ENCODE results near the gene ZXDB. TPM values are rescaled to one million over a fixed set of nuclear protein-coding genes. Genes with fewer than 3 reads are reported as not detected.
A peak's percentile ranks its signal among the peaks of the same experiment; 100 is the strongest.
"Not testable (repeated sequence)": the region's sequence is repeated elsewhere in the genome, so short reads cannot be mapped to it uniquely, and the experiment has no call there.

The ZXDB gene
- polyA plus RNA-seq, 1 donor from 2014 or later: 4.6 TPM

- TF ChIP-seq REST (IDR thresholded peaks at IDR 0.05; ENCODE audit: borderline replicate concordance): no peak
- TF ChIP-seq CTCF (IDR thresholded peaks at IDR 0.05; ENCODE audit: poor library complexity, severe bottlenecking): no peak
- TF ChIP-seq EZH2 (IDR thresholded peaks at IDR 0.05; ENCODE audit: borderline replicate concordance, insufficient read depth, low read length, poor library complexity, severe bottlenecking): no peak
- no peak for TF ChIP-seq RAD21 (conservative IDR thresholded peaks at IDR 0.05)
- no peak for TF ChIP-seq TAF1 (IDR thresholded peaks at IDR 0.05; ENCODE audit: low read depth)
- TF ChIP-seq EP300 (conservative IDR thresholded peaks at IDR 0.05; ENCODE audit: poor library complexity, severe bottlenecking): no peak
- no peak for TF ChIP-seq MXI1 (conservative IDR thresholded peaks at IDR 0.05; ENCODE audit: poor library complexity, severe bottlenecking)
- TF ChIP-seq POLR2AphosphoS5 (IDR thresholded peaks at IDR 0.05): no peak
- no peak for TF ChIP-seq SMC3 (conservative IDR thresholded peaks at IDR 0.05; ENCODE audit: poor library complexity)
- Histone ChIP-seq H3K4me3 (ENCODE audit: low read length) (peak overlapping the region; percentile 59), H3K9me2 (ENCODE audit: insufficient read depth, low read length) (no peaks in the 10 kb centered on the region), H3K79me2 (replicated peaks; ENCODE audit: insufficient read depth, low read length) (peaks cover 13% of the 10 kb centered on the region), H3K9me3 (ENCODE audit: low read length) (no peaks in the 10 kb centered on the region), H3K4me2 (ENCODE audit: low read length) (peak overlapping the region; percentile 35), H3F3A (ENCODE audit: insufficient read depth, low read length, poor library complexity, severe bottlenecking) (no peaks in the 10 kb centered on the region), H3K9ac (ENCODE audit: low read length) (no peak overlapping the region), H2AFZ (ENCODE audit: low read depth, low read length) (no peak overlapping the region), H3K36me3 (ENCODE audit: insufficient read depth, low read length) (no peaks in the 10 kb centered on the region), H3K27ac (ENCODE audit: low read length) (no peak overlapping the region), H4K20me1 (ENCODE audit: insufficient read depth) (no peaks in the 10 kb centered on the region), H3K27me3 (ENCODE audit: insufficient read depth, low read depth, low read length) (no peaks in the 10 kb centered on the region)
Measured at GRCh38 chrX:57596516-57596915, 4.7 kb downstream of the ZXDB start.

GRCh38 chrX:57607295-57608187, 15.7 kb downstream of the ZXDB start:
- Histone ChIP-seq H4K20me1 (ENCODE audit: insufficient read depth) (no peaks in the 10 kb centered on the region), H3F3A (ENCODE audit: insufficient read depth, low read length, poor library complexity, severe bottlenecking) (no peaks in the 10 kb centered on the region), H3K79me2 (replicated peaks; ENCODE audit: insufficient read depth, low read length) (no peaks in the 10 kb centered on the region), H2AFZ (ENCODE audit: low read depth, low read length) (no peak overlapping the region), H3K36me3 (ENCODE audit: insufficient read depth, low read length) (no peaks in the 10 kb centered on the region), H3K9me2 (ENCODE audit: insufficient read depth, low read length) (no peaks in the 10 kb centered on the region), H3K27me3 (ENCODE audit: insufficient read depth, low read depth, low read length) (no peaks in the 10 kb centered on the region), H3K27ac (ENCODE audit: low read length) (no peak overlapping the region), H3K9me3 (ENCODE audit: low read length) (no peaks in the 10 kb centered on the region), H3K4me3 (ENCODE audit: low read length) (no peak overlapping the region), H3K4me2 (ENCODE audit: low read length) (no peak overlapping the region), H3K9ac (ENCODE audit: low read length) (no peak overlapping the region)
- no peak for TF ChIP-seq CTCF (IDR thresholded peaks at IDR 0.05; ENCODE audit: poor library complexity, severe bottlenecking)
- TF ChIP-seq MXI1 (conservative IDR thresholded peaks at IDR 0.05; ENCODE audit: poor library complexity, severe bottlenecking): no peak
- TF ChIP-seq REST (IDR thresholded peaks at IDR 0.05; ENCODE audit: borderline replicate concordance): no peak
- no peak for TF ChIP-seq EP300 (conservative IDR thresholded peaks at IDR 0.05; ENCODE audit: poor library complexity, severe bottlenecking)
- no peak for TF ChIP-seq TAF1 (IDR thresholded peaks at IDR 0.05; ENCODE audit: low read depth)
- TF ChIP-seq RAD21 (conservative IDR thresholded peaks at IDR 0.05): no peak
- no peak for TF ChIP-seq POLR2AphosphoS5 (IDR thresholded peaks at IDR 0.05)
- TF ChIP-seq EZH2 (IDR thresholded peaks at IDR 0.05; ENCODE audit: borderline replicate concordance, insufficient read depth, low read length, poor library complexity, severe bottlenecking): no peak
- TF ChIP-seq SMC3 (conservative IDR thresholded peaks at IDR 0.05; ENCODE audit: poor library complexity): no peak

- H3K9me3 ChIP-seq (ENCODE audit: low read length); H3K27me3 ChIP-seq (ENCODE audit: insufficient read depth, low read depth, low read length); H3K79me2 ChIP-seq (replicated peaks; ENCODE audit: insufficient read depth, low read length); H3K9ac ChIP-seq (ENCODE audit: low read length); H3F3A ChIP-seq (ENCODE audit: insufficient read depth, low read length, poor library complexity, severe bottlenecking); H3K27ac ChIP-seq (ENCODE audit: low read length); H2AFZ ChIP-seq (ENCODE audit: low read depth, low read length); H3K4me2 ChIP-seq (ENCODE audit: low read length); H4K20me1 ChIP-seq (ENCODE audit: insufficient read depth); H3K9me2 ChIP-seq (ENCODE audit: insufficient read depth, low read length); H3K4me3 ChIP-seq (ENCODE audit: low read length); H3K36me3 ChIP-seq (ENCODE audit: insufficient read depth, low read length): not testable (repeated sequence)
Measured at GRCh38 chrX:57613351-57613750, 21.5 kb downstream of the ZXDB start.

Data from neural cell (in vitro differentiated cells).